Activated naive CD8-positive, alpha-beta T cell treated with anti-CD3 and anti-CD28 coated beads, Interleukin-2, amount 10 ng/mL, durations not matched to agents 7 days and 5 days (primary cell): ENCODE measurements around the gene TNK2. TPM values are rescaled to one million over a fixed set of nuclear protein-coding genes. Genes with fewer than 3 reads are reported as not detected.
A peak's percentile ranks its signal among the peaks of the same experiment; 100 is the strongest.

Experiments used
- ATAC-seq: fragments of 150-1000 bp; cut with Tn5 transposase; one replicate; pipeline ENCODE4 v1.10.0; 2021; ENCODE audit warnings: low read depth, moderate library complexity
- POLR2A ChIA-PET: fragments of 350-600 bp; sonication (Branson Sonifier 250); formaldehyde crosslinking; loops from one replicate; lab custom pipeline; 2021; ENCODE audit warnings: antibody characterized with exemption; lab: Charles Lee
- DNase-seq: peaks from one replicate; pipeline ENCODE4 v3.0.0; 2021
- H3K27ac Mint-ChIP-seq: one replicate; pipeline ENCODE4 v1.8.0; 2022; ENCODE audit warnings: mild to moderate bottlenecking, mixed read lengths
- H3K27me3 Mint-ChIP-seq: one replicate; pipeline ENCODE4 v1.8.0; 2022; ENCODE audit warnings: mild to moderate bottlenecking, moderate library complexity, mixed read lengths
- H3K36me3 Mint-ChIP-seq: one replicate; pipeline ENCODE4 v1.8.0; 2021; ENCODE audit warnings: mild to moderate bottlenecking, mixed read lengths
- H3K4me1 Mint-ChIP-seq: one replicate; pipeline ENCODE4 v1.8.0; 2021; ENCODE audit warnings: mixed read lengths
- H3K4me3 Mint-ChIP-seq: one replicate; pipeline ENCODE4 v1.8.0; 2022; ENCODE audit warnings: mild to moderate bottlenecking, moderate library complexity, mixed read lengths
- H3K9me3 Mint-ChIP-seq: one replicate; pipeline ENCODE4 v1.8.0; 2021; ENCODE audit warnings: mixed read lengths
- total RNA-seq, 2 experiments: library from RNA; stranded (reverse); gene quantifications; one replicate each; pipeline ENCODE4 v1.2.3, GENCODE V29; 2021

Gene TNK2
- total RNA-seq, 2 experiments from 2014 or later: 136 to 166 TPM

- H3K27ac Mint-ChIP-seq: no peak overlapping the region
- H3K4me1 Mint-ChIP-seq: peaks cover 4% of the 10 kb centered on the region
- H3K4me3 Mint-ChIP-seq: no peak overlapping the region
- POLR2A ChIA-PET: no interaction called here
- H3K27me3 Mint-ChIP-seq: no peaks in the 10 kb centered on the region
- ATAC-seq (no peak), DNase-seq (no peak)
- no peaks in the 10 kb centered on the region for H3K9me3 Mint-ChIP-seq
- H3K36me3 Mint-ChIP-seq: peaks cover 14% of the 10 kb centered on the region
These were observed 25.2 kb downstream of the TNK2 start for GRCh38 chr3:195883160-195883559.

- Mint-ChIP-seq H3K4me3 (no peak overlapping the region), H3K9me3 (no peaks in the 10 kb centered on the region), H3K4me1 (peaks cover 1% of the 10 kb centered on the region), H3K36me3 (peaks cover 7% of the 10 kb centered on the region), H3K27ac (no peak overlapping the region), H3K27me3 (no peaks in the 10 kb centered on the region)
- ATAC-seq (no peak), DNase-seq (no peak)
- POLR2A ChIA-PET: no interaction called here
These were observed 26.3 kb downstream of the TNK2 start for GRCh38 chr3:195882002-195882441.

GRCh38 chr3:195881276-195881988, 26.9 kb downstream of the TNK2 start:
- H3K27me3 Mint-ChIP-seq: no peaks in the 10 kb centered on the region
- POLR2A ChIA-PET: no interaction called here
- H3K9me3 Mint-ChIP-seq: no peaks in the 10 kb centered on the region

DNA sequence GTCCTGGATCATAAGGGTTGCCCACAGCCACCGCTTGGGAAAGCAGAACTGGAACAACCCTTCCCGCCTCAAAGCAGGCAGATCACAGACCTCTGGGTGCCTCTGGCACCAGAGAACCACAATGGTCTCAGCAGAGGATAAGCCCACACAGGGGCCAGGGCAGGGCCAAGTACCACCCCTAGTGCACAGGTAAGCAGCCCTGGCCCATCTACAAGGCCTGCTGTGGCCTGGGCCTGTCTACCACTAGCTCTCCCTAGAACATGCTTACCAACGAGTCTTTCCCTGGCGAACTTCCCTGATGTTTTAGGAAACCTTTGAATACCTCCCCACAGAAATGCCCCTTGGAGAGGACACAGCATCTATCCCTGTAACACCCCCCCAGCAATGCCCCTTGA, 28.3 kb downstream of the TNK2 start:
- no peak overlapping the region for H3K4me3 Mint-ChIP-seq
- no peaks in the 10 kb centered on the region for H3K27me3 Mint-ChIP-seq
- POLR2A ChIA-PET: no interaction called here
- no peak overlapping the region for H3K27ac Mint-ChIP-seq
- DNase-seq: no peak
- no peaks in the 10 kb centered on the region for H3K4me1 Mint-ChIP-seq
- no peaks in the 10 kb centered on the region for H3K9me3 Mint-ChIP-seq
- H3K36me3 Mint-ChIP-seq: peaks cover 7% of the 10 kb centered on the region
- ATAC-seq: no peak

More at GRCh38 chr3:195881276-195881988, 26.9 kb downstream of the TNK2 start:
- Mint-ChIP-seq H3K4me3 (no peak overlapping the region), H3K36me3 (peaks cover 7% of the 10 kb centered on the region), H3K4me1 (peaks cover 1% of the 10 kb centered on the region), H3K27ac (no peak overlapping the region)
- DNase-seq (no peak), ATAC-seq (no peak)

DNA sequence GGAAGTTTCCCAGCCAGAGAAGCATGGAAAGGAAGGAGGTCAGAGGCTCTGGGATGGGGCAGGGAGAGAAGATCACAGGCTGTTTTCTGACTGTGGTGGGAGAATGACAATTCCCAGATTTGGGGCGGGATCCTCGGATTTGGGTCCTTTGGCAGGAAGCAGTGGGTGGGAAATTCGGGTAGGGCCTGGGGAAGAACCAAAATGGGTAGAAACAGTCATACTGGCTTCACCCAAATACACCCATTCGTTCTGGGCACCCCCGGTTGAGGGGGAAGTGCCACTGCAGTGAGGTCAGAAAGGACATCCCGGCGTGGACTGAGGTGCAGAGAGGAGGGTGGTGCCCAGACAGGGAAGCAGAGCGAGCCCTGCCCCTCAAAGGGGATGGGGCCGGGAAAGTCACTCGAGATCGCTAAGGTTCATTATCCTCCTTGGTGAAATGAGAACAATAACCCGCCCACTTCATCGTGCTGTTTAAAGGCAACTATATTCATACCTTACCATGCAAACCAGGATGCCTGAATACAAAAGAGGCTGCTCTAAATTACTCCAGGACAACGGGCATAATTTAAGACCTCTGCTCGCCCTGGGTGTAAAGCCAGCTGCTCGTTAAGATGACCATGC, 28.8 kb downstream of the TNK2 start:
- Mint-ChIP-seq H3K27me3 (no peaks in the 10 kb centered on the region), H3K4me3 (no peak overlapping the region), H3K4me1 (no peaks in the 10 kb centered on the region), H3K27ac (peak overlapping the region; percentile 37), H3K9me3 (no peaks in the 10 kb centered on the region), H3K36me3 (peaks cover 7% of the 10 kb centered on the region)
- DNase-seq (no peak), ATAC-seq (no peak)
- POLR2A ChIA-PET: no interaction called here

GRCh38 chr3:195878424-195879274, 29.7 kb downstream of the TNK2 start:
- Mint-ChIP-seq H3K27me3 (no peaks in the 10 kb centered on the region), H3K4me1 (no peaks in the 10 kb centered on the region), H3K9me3 (no peaks in the 10 kb centered on the region), H3K36me3 (peaks cover 4% of the 10 kb centered on the region), H3K4me3 (no peak overlapping the region), H3K27ac (no peak overlapping the region)
- POLR2A ChIA-PET: no interaction called here
- DNase-seq (no peak), ATAC-seq (no peak)

DNA sequence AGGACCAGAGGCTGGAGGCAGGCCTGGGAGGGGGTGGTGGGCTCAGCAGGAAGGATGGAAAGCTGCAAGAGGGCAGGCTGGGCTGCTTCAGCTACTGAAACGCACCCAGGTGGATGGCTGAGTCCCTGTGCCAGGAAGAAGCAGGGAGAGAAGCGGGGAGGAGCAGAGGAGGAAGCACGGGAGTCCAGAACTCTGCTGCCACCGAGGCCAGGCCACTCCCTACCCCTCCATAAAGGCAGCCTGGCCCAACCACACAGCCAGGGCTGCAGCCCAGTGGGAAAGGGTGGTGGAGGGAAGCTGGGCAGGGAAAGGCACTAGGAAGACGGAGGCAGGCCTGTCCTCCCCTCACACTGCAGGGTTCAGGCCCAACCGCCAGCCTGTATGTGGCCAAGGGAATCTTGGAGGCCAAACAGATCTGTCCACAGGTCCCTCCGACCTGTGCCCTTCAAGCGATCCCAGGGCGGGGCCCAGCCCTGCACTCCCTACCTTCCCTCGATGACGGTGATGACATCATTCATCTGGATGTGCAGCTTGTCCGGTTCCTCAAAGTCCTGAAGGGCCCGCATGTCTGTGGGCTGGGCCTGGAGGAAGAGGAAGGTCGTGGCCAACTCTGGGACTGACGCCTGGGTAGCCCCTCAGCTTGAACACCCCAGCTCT, 30.5 kb downstream of the TNK2 start:
- DNase-seq (no peak), ATAC-seq (peak; percentile 21)
- no peaks in the 10 kb centered on the region for H3K4me1 Mint-ChIP-seq
- H3K9me3 Mint-ChIP-seq: no peaks in the 10 kb centered on the region
- no peak overlapping the region for H3K4me3 Mint-ChIP-seq
- POLR2A ChIA-PET: no interaction called here
- no peak overlapping the region for H3K27ac Mint-ChIP-seq
- peaks cover 2% of the 10 kb centered on the region for H3K36me3 Mint-ChIP-seq
- no peaks in the 10 kb centered on the region for H3K27me3 Mint-ChIP-seq

- DNase-seq (no peak), ATAC-seq (no peak)
- H3K4me1 Mint-ChIP-seq: no peaks in the 10 kb centered on the region
- no peaks in the 10 kb centered on the region for H3K27me3 Mint-ChIP-seq
- POLR2A ChIA-PET: no interaction called here
- H3K9me3 Mint-ChIP-seq: no peaks in the 10 kb centered on the region
- no peak overlapping the region for H3K27ac Mint-ChIP-seq
- H3K36me3 Mint-ChIP-seq: peaks cover 2% of the 10 kb centered on the region
- H3K4me3 Mint-ChIP-seq: no peak overlapping the region
These were observed 31.1 kb downstream of the TNK2 start for GRCh38 chr3:195877136-195877715.

GRCh38 chr3:195876297-195877064, 31.9 kb downstream of the TNK2 start:
- Mint-ChIP-seq H3K36me3 (peaks cover 2% of the 10 kb centered on the region), H3K4me3 (no peak overlapping the region), H3K9me3 (no peaks in the 10 kb centered on the region), H3K27me3 (no peaks in the 10 kb centered on the region), H3K27ac (no peak overlapping the region), H3K4me1 (no peaks in the 10 kb centered on the region)
- no peak for DNase-seq
- POLR2A ChIA-PET: no interaction called here
- no peak for ATAC-seq

- Mint-ChIP-seq H3K9me3 (no peaks in the 10 kb centered on the region), H3K36me3 (peaks cover 2% of the 10 kb centered on the region), H3K27ac (no peak overlapping the region), H3K4me1 (no peaks in the 10 kb centered on the region), H3K27me3 (no peaks in the 10 kb centered on the region), H3K4me3 (no peak overlapping the region)
- DNase-seq (no peak), ATAC-seq (no peak)
- POLR2A ChIA-PET: no interaction called here
These were observed 32.7 kb downstream of the TNK2 start for GRCh38 chr3:195875482-195876236.

DNA sequence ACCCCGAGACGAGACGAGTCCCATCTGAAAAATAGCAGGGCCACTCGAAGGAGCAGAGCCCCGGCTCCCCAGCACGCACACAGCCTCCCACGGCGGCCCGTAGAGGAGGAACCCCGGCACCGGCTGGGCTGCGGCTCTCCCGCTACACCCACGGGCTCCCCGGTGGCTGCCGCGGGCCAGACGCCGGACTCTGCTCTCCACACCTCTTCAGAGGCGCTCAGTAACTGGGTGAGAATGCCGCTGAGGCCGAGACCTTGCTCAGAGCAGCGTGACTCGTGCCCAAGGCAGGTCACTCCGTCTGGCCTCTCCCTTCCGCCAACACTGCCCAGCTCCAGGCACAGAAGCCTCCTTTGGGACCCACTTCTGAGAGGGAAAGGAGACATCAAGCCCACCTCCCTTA, 34.4 kb downstream of the TNK2 start:
- Mint-ChIP-seq H3K36me3 (peaks cover 2% of the 10 kb centered on the region), H3K4me1 (no peaks in the 10 kb centered on the region), H3K4me3 (no peak overlapping the region), H3K27me3 (no peaks in the 10 kb centered on the region), H3K9me3 (no peaks in the 10 kb centered on the region), H3K27ac (no peak overlapping the region)
- ATAC-seq (no peak), DNase-seq (no peak)
- POLR2A ChIA-PET: no interaction called here

GRCh38 chr3:195873281-195873887, 35.0 kb downstream of the TNK2 start:
- Mint-ChIP-seq H3K4me1 (no peaks in the 10 kb centered on the region), H3K9me3 (no peaks in the 10 kb centered on the region), H3K36me3 (peaks cover 2% of the 10 kb centered on the region), H3K27ac (no peak overlapping the region), H3K27me3 (no peaks in the 10 kb centered on the region), H3K4me3 (no peak overlapping the region)
- DNase-seq (no peak), ATAC-seq (no peak)
- POLR2A ChIA-PET: no interaction called here
